OCI-LY7 (cell line): Measurements from ENCODE around the gene SERINC5.

ENCODE experiments used
- CTCF ChIP-seq: fragments of 200-600 bp; sonication (generic); conservative IDR thresholded peaks from 2 replicates; pipeline ENCODE4 v1.5.1; 2014; ENCODE audit warnings: mild to moderate bottlenecking, antibody characterized with exemption, low read length, moderate library complexity, mixed read lengths
- EZH2phosphoT487 ChIP-seq: fragments of 200-600 bp; sonication (generic); IDR thresholded peaks from 2 replicates; pipeline ENCODE4 v1.6.1; 2018; ENCODE audit warnings: low read depth, borderline replicate concordance, mild to moderate bottlenecking, mixed run types, antibody characterized with exemption, low read length, moderate library complexity, mixed read lengths

GRCh38 chr5:80234116-80234948 is 21.5 kb downstream of the SERINC5 start:
- TF ChIP-seq CTCF = no peak
- TF ChIP-seq EZH2phosphoT487 = no peak
